GM12874 (cell line): ENCODE results near the gene KMT2B.

Experiments used
- TF ChIP-seq, protein P1 (sequence below): IDR thresholded peaks from 2 replicates; pipeline ENCODE4 v1.5.1; 2011; ENCODE audit warnings: low read depth, mild to moderate bottlenecking, control low read depth, low read length, moderate library complexity; ENCODE audit not compliant: insufficient read depth

Gene KMT2B

GRCh38 chr19:35736913-35737886 is 19.4 kb downstream of the KMT2B start:
- TF ChIP-seq, protein P1, sequence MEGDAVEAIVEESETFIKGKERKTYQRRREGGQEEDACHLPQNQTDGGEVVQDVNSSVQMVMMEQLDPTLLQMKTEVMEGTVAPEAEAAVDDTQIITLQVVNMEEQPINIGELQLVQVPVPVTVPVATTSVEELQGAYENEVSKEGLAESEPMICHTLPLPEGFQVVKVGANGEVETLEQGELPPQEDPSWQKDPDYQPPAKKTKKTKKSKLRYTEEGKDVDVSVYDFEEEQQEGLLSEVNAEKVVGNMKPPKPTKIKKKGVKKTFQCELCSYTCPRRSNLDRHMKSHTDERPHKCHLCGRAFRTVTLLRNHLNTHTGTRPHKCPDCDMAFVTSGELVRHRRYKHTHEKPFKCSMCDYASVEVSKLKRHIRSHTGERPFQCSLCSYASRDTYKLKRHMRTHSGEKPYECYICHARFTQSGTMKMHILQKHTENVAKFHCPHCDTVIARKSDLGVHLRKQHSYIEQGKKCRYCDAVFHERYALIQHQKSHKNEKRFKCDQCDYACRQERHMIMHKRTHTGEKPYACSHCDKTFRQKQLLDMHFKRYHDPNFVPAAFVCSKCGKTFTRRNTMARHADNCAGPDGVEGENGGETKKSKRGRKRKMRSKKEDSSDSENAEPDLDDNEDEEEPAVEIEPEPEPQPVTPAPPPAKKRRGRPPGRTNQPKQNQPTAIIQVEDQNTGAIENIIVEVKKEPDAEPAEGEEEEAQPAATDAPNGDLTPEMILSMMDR = peak; percentile 30; the same call in 1 of the 2 replicates

DNA sequence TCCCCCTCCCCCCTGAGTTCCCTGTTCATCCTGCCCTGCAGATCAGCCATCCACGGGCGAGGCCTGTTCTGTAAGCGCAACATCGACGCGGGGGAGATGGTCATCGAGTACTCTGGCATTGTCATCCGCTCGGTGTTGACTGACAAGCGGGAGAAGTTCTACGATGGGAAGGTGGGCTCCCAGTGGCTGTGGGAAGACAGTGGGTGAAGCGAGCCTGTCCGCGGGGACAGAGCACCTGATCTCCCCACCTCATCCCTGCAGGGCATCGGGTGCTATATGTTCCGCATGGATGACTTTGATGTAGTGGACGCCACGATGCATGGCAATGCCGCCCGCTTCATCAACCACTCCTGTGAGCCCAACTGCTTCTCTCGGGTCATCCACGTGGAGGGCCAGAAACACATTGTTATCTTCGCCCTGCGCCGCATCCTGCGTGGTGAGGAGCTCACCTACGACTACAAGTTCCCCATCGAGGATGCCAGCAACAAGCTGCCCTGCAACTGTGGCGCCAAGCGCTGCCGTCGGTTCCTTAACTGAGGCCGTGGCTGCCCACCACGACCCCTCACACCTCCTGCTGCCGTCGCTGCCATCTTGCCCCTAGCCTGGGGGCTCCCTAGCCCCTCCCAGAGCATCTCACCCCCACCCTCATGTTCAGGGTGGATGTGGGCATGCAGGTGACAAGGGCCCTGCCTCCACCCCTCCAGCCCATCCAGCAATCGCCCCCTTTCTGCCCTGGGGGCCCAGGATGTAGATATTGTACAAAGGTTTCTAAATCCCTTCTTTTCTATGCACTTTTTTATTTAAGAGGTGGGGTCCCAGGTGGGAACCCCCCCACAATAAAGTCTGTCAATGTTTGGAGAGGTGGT is 20.5 kb downstream of the KMT2B start:
- TF ChIP-seq, protein P1 = no peak

GRCh38 chr19:35738887-35739229 is 21.1 kb downstream of the KMT2B start:
- TF ChIP-seq, protein P1 = no peak

- TF ChIP-seq, protein P1 = no peak
These were observed 21.7 kb downstream of the KMT2B start for GRCh38 chr19:35739275-35740107.

DNA sequence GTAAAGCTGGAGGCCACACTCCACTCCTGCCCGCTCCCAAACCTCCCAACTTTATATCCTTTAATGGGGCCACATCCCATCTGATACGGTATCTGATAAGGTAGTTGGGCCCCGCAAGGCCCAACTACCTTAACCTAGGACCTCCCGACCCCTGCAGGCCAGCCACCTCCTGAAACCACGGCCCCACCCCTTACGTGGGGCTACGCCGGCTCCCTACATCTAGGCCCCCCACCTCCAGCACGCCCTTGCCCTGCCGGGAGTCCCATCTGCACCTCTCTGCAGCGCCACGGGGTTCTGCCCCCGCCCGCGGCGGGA is 22.3 kb downstream of the KMT2B start:
- TF ChIP-seq, protein P1 = no peak

GRCh38 chr19:35740423-35741202 is 22.8 kb downstream of the KMT2B start:
- TF ChIP-seq, protein P1 = peak; percentile 28
